ENCODE measurements around the gene FBXO7.

The FBXO7 gene

GRCh38 chr22:32474635-32475467, at the start of gene FBXO7:
Gene FBXO7 (plus strand): TSS chr22:32474811. CDS start chr22:32475003, 192 bp downstream.
- H3K27me3 ChIP-seq (ENCODE audit: control insufficient read depth, insufficient read depth, low read length): peaks cover 2% of the 10 kb centered on the region; the same call in 1 of the 2 replicates
- H3K9ac ChIP-seq (ENCODE audit: low read depth, low read length): peak within 1 kb of the TSS; percentile 74
- no peaks in the 10 kb centered on the region for H3K9me3 ChIP-seq (ENCODE audit: control insufficient read depth, insufficient read depth, low read length)
- peaks cover 7% of the 10 kb centered on the region for H3K4me1 ChIP-seq (ENCODE audit: control insufficient read depth, insufficient read depth, low read length)
- H3K4me3 ChIP-seq (ENCODE audit: low read depth, low read length): peak within 1 kb of the TSS; percentile 99
- peaks cover 3% of the 10 kb centered on the region for H3K36me3 ChIP-seq (ENCODE audit: control insufficient read depth, insufficient read depth, low read length)
- peak within 1 kb of the TSS; percentile 90 for H3K27ac ChIP-seq (ENCODE audit: low read depth, low read length)

GRCh38 chr22:32426881-32427280, 47.7 kb upstream of the FBXO7 start:
- Histone ChIP-seq H3K4me3 (ENCODE audit: low read depth, low read length) (no peak overlapping the region), H3K9me3 (ENCODE audit: control insufficient read depth, insufficient read depth, low read length) (no peaks in the 10 kb centered on the region), H3K27me3 (ENCODE audit: control insufficient read depth, insufficient read depth, low read length) (peaks cover 25% of the 10 kb centered on the region), H3K4me1 (ENCODE audit: control insufficient read depth, insufficient read depth, low read length) (0 out of 2 replicates have a peak, but pooled peaks cover 5% of the 10 kb centered on the region), H3K9ac (ENCODE audit: low read depth, low read length) (no peak overlapping the region), H3K27ac (ENCODE audit: low read depth, low read length) (no peak overlapping the region), H3K36me3 (ENCODE audit: control insufficient read depth, insufficient read depth, low read length) (no peaks in the 10 kb centered on the region)

- Histone ChIP-seq H3K4me1 (ENCODE audit: control insufficient read depth, insufficient read depth, low read length) (no peaks in the 10 kb centered on the region), H3K9ac (ENCODE audit: low read depth, low read length) (no peak overlapping the region), H3K27ac (ENCODE audit: low read depth, low read length) (no peak overlapping the region), H3K27me3 (ENCODE audit: control insufficient read depth, insufficient read depth, low read length) (peaks cover 29% of the 10 kb centered on the region), H3K9me3 (ENCODE audit: control insufficient read depth, insufficient read depth, low read length) (no peaks in the 10 kb centered on the region), H3K4me3 (ENCODE audit: low read depth, low read length) (no peak overlapping the region), H3K36me3 (ENCODE audit: control insufficient read depth, insufficient read depth, low read length) (no peaks in the 10 kb centered on the region)
Measured at GRCh38 chr22:32430352-32430751, 44.3 kb upstream of the FBXO7 start.

GRCh38 chr22:32444068-32444467, 30.5 kb upstream of the FBXO7 start:
- no peak overlapping the region for H3K27ac ChIP-seq (ENCODE audit: low read depth, low read length)
- peaks cover 46% of the 10 kb centered on the region for H3K27me3 ChIP-seq (ENCODE audit: control insufficient read depth, insufficient read depth, low read length)
- no peaks in the 10 kb centered on the region for H3K9me3 ChIP-seq (ENCODE audit: control insufficient read depth, insufficient read depth, low read length)

GRCh38 chr22:32446321-32446720, 28.3 kb upstream of the FBXO7 start:
- H3K27ac ChIP-seq (ENCODE audit: low read depth, low read length): no peak overlapping the region
- H3K9ac ChIP-seq (ENCODE audit: low read depth, low read length): no peak overlapping the region
- H3K9me3 ChIP-seq (ENCODE audit: control insufficient read depth, insufficient read depth, low read length): no peaks in the 10 kb centered on the region
- H3K27me3 ChIP-seq (ENCODE audit: control insufficient read depth, insufficient read depth, low read length): peaks cover 36% of the 10 kb centered on the region
- no peaks in the 10 kb centered on the region for H3K36me3 ChIP-seq (ENCODE audit: control insufficient read depth, insufficient read depth, low read length)
- no peaks in the 10 kb centered on the region for H3K4me1 ChIP-seq (ENCODE audit: control insufficient read depth, insufficient read depth, low read length)
- H3K4me3 ChIP-seq (ENCODE audit: low read depth, low read length): no peak overlapping the region

More at GRCh38 chr22:32444068-32444467, 30.5 kb upstream of the FBXO7 start:
- no peak overlapping the region for H3K4me3 ChIP-seq (ENCODE audit: low read depth, low read length)
- H3K36me3 ChIP-seq (ENCODE audit: control insufficient read depth, insufficient read depth, low read length): no peaks in the 10 kb centered on the region
- no peaks in the 10 kb centered on the region for H3K4me1 ChIP-seq (ENCODE audit: control insufficient read depth, insufficient read depth, low read length)
- H3K9ac ChIP-seq (ENCODE audit: low read depth, low read length): no peak overlapping the region

GRCh38 chr22:32448980-32449379, 25.6 kb upstream of the FBXO7 start:
- no peak overlapping the region for H3K27ac ChIP-seq (ENCODE audit: low read depth, low read length)
- H3K27me3 ChIP-seq (ENCODE audit: control insufficient read depth, insufficient read depth, low read length): peaks cover 35% of the 10 kb centered on the region
- H3K9me3 ChIP-seq (ENCODE audit: control insufficient read depth, insufficient read depth, low read length): no peaks in the 10 kb centered on the region
- H3K36me3 ChIP-seq (ENCODE audit: control insufficient read depth, insufficient read depth, low read length): no peaks in the 10 kb centered on the region
- no peak overlapping the region for H3K9ac ChIP-seq (ENCODE audit: low read depth, low read length)
- H3K4me1 ChIP-seq (ENCODE audit: control insufficient read depth, insufficient read depth, low read length): no peaks in the 10 kb centered on the region
- H3K4me3 ChIP-seq (ENCODE audit: low read depth, low read length): no peak overlapping the region

- Histone ChIP-seq H3K9ac (ENCODE audit: low read depth, low read length) (no peak overlapping the region), H3K9me3 (ENCODE audit: control insufficient read depth, insufficient read depth, low read length) (no peaks in the 10 kb centered on the region), H3K4me3 (ENCODE audit: low read depth, low read length) (no peak overlapping the region), H3K27me3 (ENCODE audit: control insufficient read depth, insufficient read depth, low read length) (peaks cover 58% of the 10 kb centered on the region), H3K4me1 (ENCODE audit: control insufficient read depth, insufficient read depth, low read length) (no peaks in the 10 kb centered on the region), H3K27ac (ENCODE audit: low read depth, low read length) (no peak overlapping the region), H3K36me3 (ENCODE audit: control insufficient read depth, insufficient read depth, low read length) (no peaks in the 10 kb centered on the region)
Measured at GRCh38 chr22:32457031-32457430, 17.6 kb upstream of the FBXO7 start.

- peaks cover 60% of the 10 kb centered on the region for H3K27me3 ChIP-seq (ENCODE audit: control insufficient read depth, insufficient read depth, low read length)
Measured at GRCh38 chr22:32462452-32462851, 12.2 kb upstream of the FBXO7 start.

GRCh38 chr22:32465661-32466060, 8.9 kb upstream of the FBXO7 start:
- H3K9ac ChIP-seq (ENCODE audit: low read depth, low read length): no peak overlapping the region
- H3K4me3 ChIP-seq (ENCODE audit: low read depth, low read length): no peak overlapping the region
- peaks cover 52% of the 10 kb centered on the region for H3K27me3 ChIP-seq (ENCODE audit: control insufficient read depth, insufficient read depth, low read length)
- no peaks in the 10 kb centered on the region for H3K9me3 ChIP-seq (ENCODE audit: control insufficient read depth, insufficient read depth, low read length)
- no peak overlapping the region for H3K27ac ChIP-seq (ENCODE audit: low read depth, low read length)
- H3K36me3 ChIP-seq (ENCODE audit: control insufficient read depth, insufficient read depth, low read length): no peaks in the 10 kb centered on the region
- H3K4me1 ChIP-seq (ENCODE audit: control insufficient read depth, insufficient read depth, low read length): no peaks in the 10 kb centered on the region

More at GRCh38 chr22:32462452-32462851, 12.2 kb upstream of the FBXO7 start:
- H3K4me3 ChIP-seq (ENCODE audit: low read depth, low read length): no peak overlapping the region
- no peak overlapping the region for H3K9ac ChIP-seq (ENCODE audit: low read depth, low read length)
- H3K36me3 ChIP-seq (ENCODE audit: control insufficient read depth, insufficient read depth, low read length): no peaks in the 10 kb centered on the region
- H3K4me1 ChIP-seq (ENCODE audit: control insufficient read depth, insufficient read depth, low read length): no peaks in the 10 kb centered on the region
- H3K27ac ChIP-seq (ENCODE audit: low read depth, low read length): no peak overlapping the region
- no peaks in the 10 kb centered on the region for H3K9me3 ChIP-seq (ENCODE audit: control insufficient read depth, insufficient read depth, low read length)

- H3K27me3 ChIP-seq (ENCODE audit: control insufficient read depth, insufficient read depth, low read length): peaks cover 46% of the 10 kb centered on the region
- no peaks in the 10 kb centered on the region for H3K36me3 ChIP-seq (ENCODE audit: control insufficient read depth, insufficient read depth, low read length)
Measured at GRCh38 chr22:32466496-32466895, 8.1 kb upstream of the FBXO7 start.

GRCh38 chr22:32469799-32470212, 4.8 kb upstream of the FBXO7 start:
- no peak overlapping the region for H3K4me3 ChIP-seq (ENCODE audit: low read depth, low read length)
- peaks cover 4% of the 10 kb centered on the region for H3K4me1 ChIP-seq (ENCODE audit: control insufficient read depth, insufficient read depth, low read length)
- no peaks in the 10 kb centered on the region for H3K36me3 ChIP-seq (ENCODE audit: control insufficient read depth, insufficient read depth, low read length)
- no peaks in the 10 kb centered on the region for H3K9me3 ChIP-seq (ENCODE audit: control insufficient read depth, insufficient read depth, low read length)
- H3K27me3 ChIP-seq (ENCODE audit: control insufficient read depth, insufficient read depth, low read length): peaks cover 21% of the 10 kb centered on the region
- H3K27ac ChIP-seq (ENCODE audit: low read depth, low read length): no peak overlapping the region
- H3K9ac ChIP-seq (ENCODE audit: low read depth, low read length): no peak overlapping the region

More at GRCh38 chr22:32466496-32466895, 8.1 kb upstream of the FBXO7 start:
- Histone ChIP-seq H3K9ac (ENCODE audit: low read depth, low read length) (no peak overlapping the region), H3K4me3 (ENCODE audit: low read depth, low read length) (no peak overlapping the region), H3K27ac (ENCODE audit: low read depth, low read length) (no peak overlapping the region), H3K9me3 (ENCODE audit: control insufficient read depth, insufficient read depth, low read length) (no peaks in the 10 kb centered on the region), H3K4me1 (ENCODE audit: control insufficient read depth, insufficient read depth, low read length) (no peaks in the 10 kb centered on the region)

Measured in HUES48 (cell line).